AG09319 (cell line): Measurements from ENCODE around the gene ABCB4.

Experiments
- DNase-seq: peaks from one replicate; pipeline ENCODE4 v3.0.0-alpha.2; 2010; ENCODE audit warnings: low read depth; ENCODE audit errors: extremely low read depth
- CTCF ChIP-seq: IDR thresholded peaks from 2 replicates; pipeline ENCODE4 v1.5.1; 2011; ENCODE audit warnings: low read depth, mild to moderate bottlenecking, inconsistent platforms, low read length, moderate library complexity

Gene ABCB4

GRCh38 chr7:87447116-87447635 is 28.3 kb downstream of the ABCB4 start:
- TF ChIP-seq CTCF: no peak
- DNase-seq: no peak

GRCh38 chr7:87445897-87446296 is 29.6 kb downstream of the ABCB4 start:
- no peak for TF ChIP-seq CTCF
- no peak for DNase-seq

- no peak for DNase-seq
- TF ChIP-seq CTCF: no peak
Observed at GRCh38 chr7:87435546-87435945, 39.9 kb downstream of the ABCB4 start.

GRCh38 chr7:87432536-87432935 is 42.9 kb downstream of the ABCB4 start:
- DNase-seq: no peak
- no peak for TF ChIP-seq CTCF

- DNase-seq: no peak
- TF ChIP-seq CTCF: no peak
Observed at GRCh38 chr7:87427288-87427687, 48.2 kb downstream of the ABCB4 start.

GRCh38 chr7:87426160-87426559 is 49.3 kb downstream of the ABCB4 start:
- no peak for TF ChIP-seq CTCF
- DNase-seq: no peak

- TF ChIP-seq CTCF: no peak
- no peak for DNase-seq
Observed at GRCh38 chr7:87424075-87424474, 51.4 kb downstream of the ABCB4 start.
